GM18507 (cell line): ENCODE results near the gene SEMA5B.

ENCODE experiments used
- DNase-seq: peaks from one replicate; pipeline ENCODE4 v3.0.0; 2011; ENCODE audit warnings: low read depth; ENCODE audit not compliant: insufficient read length; ENCODE audit errors: extremely low spot score
- FAIRE-seq: peaks from 2 replicates; lab custom pipeline; 2011; peaks lifted over from hg19 to GRCh38; lab: Jason Lieb, UNC

SEMA5B gene

DNA sequence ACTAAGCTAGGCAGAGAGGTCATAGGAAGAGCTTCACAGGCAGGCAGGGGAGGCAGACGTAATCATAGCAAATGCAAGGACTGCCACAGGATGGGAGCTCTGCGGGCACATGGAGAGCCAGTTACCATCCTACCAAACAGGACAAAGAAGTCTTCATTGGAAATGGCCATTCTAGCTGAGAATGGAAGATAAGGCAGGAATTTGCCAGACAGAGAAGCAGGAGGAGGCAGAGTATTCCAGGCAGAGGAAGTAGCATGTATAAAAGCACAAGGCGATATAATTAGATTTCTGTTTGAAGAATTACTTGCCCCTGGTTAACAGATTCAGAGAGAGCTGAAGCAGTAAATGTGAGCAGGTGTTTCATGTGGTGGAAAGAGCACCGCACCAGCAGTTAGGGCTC is 3.5 kb upstream of the SEMA5B start:
- no peak for FAIRE-seq

DNA sequence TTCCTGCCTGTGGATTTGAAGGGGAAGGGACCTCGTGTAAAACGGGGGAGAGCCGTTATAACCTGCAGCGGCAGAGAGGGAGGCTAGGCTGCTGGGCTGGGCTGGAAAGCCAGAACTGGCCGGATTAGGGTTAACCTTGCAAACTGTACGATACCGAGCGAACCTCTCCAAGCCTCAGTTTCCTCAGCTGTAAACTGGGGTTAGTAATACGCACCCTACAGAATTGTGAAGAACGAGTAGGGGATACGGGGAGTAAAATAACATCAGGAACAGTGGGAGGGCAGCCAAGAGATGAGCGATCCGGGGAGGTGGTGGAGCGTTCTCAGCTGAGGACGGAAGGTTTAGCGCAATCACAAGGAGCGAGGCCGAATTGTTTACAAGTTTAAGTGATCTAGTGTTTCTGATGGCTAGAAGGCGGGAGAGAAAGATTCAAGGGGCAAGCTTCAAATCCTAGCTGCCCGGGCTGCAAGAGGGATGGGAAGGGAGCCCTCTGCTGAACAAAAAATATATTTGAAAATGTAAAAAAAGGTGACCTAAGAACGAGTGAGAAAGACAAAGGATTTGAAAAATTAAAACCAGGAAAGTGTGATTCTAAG is 768 bp upstream of the SEMA5B start:
- FAIRE-seq = peak; percentile 84
- peak; percentile 40 for DNase-seq

More for the DNA sequence above, 3.5 kb upstream of the SEMA5B start:
- DNase-seq = no peak

DNA sequence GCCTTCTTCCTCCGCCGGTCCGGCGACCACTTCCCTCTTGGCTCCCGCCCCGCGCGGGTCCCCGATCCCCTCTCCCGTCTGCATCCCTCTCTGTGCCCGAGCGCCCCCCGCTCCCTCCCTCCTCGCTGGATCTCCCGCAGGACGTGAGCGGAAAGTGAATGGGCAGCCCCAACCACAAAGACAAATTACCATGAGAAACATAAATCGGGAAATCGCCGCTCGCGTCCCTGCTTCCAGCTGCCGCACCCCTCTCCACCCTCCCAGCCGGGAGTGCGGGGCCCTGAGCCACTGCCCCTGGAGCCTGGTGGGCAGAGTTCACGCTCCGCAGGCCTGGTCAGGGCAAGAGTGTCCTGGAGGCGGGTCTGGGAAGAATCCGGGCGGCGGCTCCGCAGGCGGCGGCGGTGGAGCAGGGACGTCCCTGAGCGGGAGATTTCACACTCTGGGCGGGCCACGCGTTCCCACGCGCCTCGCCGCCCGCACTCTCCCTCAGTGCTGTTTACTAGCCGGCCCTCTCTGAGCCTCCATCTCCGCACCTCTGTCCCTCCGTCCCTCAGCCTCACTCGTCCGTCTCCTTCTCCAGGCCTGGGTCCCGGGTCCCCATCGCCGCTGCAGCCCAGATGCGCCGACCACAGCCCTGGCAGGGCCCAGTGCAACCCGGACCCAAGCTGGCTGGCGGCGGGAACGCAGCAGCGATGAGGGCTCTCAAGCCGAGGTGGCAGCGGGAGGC is 835 bp downstream of the SEMA5B start:
- DNase-seq = no peak
- no peak for FAIRE-seq

DNA sequence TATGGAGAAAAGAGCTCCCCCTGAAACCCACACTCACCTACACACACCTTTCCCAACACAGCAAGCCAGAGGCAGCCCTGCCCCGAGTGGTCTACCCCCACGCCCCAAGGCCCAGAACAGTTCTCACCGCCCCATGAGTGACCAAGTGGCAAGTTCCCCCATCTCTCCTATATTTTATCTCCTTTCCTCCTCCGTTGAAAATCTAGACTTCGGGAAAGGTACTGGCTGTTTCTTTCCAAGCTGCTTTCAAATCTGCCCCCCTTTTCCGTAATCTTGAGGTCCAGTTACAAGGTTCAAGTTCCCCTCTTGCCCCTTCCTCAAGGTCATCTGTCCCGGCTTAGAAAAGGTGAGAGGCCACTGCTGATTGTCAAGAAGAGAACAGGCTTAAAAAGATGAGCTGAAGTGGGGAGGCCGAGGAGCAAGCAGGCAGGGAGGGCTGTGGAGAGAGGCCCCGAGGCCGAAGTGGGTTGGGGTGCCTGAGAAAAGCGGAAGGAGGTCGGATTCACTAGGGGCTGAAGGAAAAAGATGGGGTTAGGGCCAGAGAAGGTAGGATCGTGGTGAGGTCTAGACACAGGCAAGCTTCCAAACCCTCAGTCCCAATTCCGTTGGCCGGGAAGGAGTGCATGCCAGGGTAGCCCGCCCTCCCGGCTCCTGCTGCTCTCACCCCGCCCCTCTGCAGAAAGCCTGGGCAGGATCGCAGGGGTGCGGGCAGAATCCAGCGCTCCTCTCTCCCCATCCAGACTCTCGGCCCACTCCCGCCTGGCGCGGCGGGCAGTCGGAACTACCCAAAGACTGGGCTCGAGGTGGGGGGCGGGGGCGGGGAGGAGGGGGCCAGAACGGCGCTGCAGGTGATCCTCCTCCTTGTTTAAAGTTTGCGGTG is 1.7 kb downstream of the SEMA5B start:
- no peak for FAIRE-seq
- no peak for DNase-seq

DNA sequence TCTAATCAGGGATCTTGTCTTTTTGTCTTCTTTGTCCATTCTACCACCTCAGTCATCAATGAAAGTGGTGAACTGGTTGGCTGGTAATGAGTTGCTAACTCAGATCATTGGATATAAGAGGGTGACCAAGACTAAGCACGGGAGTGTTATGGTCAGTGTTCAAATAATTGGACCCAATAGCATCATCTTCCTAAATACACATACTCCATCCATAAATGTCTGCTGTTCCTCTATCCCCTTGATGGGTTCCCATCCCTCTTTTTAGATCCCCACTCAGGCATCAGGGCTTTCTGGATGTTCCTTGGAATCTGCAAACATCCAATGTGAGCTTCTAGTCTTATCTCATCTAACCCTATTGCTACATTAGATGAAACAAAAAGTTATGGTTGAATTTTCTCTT is 3.5 kb downstream of the SEMA5B start:
- DNase-seq (no peak), FAIRE-seq (no peak)

DNA sequence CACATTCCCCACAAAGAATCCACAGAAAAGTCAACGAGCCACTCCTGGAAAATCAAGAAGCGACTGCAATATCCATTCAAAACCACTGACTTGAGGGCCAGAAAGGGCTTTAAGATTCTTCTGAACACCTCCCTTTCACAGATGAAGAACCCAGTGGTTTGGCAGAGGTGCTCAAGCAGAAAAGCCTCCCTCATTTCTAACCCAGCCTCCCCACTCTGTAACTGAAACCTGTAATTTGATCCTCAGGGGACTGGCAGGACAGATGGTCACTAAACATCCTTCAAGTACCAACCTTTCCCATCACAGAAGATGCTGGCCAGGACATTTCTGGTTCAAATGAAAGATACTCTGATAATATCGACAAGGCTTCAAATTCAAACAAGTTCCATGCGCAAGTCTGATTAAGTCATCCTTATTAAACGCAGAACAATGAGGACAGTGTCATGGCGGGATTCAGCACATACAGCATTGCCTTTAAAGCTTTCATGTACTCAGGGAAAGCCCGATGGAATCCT is 5.5 kb downstream of the SEMA5B start:
- FAIRE-seq (no peak), DNase-seq (no peak)

DNA sequence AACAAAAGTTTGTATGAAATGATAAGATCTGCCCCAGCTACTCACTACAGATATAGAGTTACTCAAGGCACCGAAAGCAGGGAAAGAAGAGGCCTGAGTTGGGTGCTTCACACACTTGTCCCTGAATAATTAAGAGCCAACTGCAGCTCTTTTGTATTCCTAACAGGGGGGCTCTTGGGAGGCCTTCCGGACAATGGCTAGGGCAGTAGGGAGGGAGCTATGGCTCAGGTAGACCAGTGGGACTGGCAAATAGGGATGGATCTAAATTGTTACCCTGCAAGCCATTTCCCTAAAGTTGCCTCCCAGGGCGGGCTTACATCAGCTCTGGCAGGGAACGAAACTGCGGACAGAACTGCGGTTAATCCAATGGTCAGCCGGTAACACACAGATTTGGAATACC is 6.2 kb downstream of the SEMA5B start:
- FAIRE-seq = no peak
- DNase-seq = no peak

DNA sequence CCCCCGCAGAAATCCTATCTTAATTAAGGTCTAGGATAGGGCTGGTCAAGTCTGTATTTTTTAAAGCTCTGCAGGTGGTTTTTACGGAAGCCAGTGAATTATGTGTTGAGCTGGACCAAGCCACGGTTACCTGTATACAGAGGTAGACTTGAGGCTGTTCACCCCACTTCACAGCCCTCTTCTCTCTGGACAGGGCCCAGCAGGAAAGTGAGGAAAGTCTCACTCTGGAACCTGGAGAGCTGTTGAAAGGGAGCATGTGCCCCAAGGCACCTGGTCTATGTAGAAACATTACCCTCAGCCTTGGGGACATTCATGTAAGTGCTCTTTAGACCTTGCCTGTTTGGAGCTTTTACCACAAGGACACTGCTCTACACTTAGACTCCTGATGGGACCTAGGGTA is 6.9 kb downstream of the SEMA5B start:
- DNase-seq = no peak
- no peak for FAIRE-seq

DNA sequence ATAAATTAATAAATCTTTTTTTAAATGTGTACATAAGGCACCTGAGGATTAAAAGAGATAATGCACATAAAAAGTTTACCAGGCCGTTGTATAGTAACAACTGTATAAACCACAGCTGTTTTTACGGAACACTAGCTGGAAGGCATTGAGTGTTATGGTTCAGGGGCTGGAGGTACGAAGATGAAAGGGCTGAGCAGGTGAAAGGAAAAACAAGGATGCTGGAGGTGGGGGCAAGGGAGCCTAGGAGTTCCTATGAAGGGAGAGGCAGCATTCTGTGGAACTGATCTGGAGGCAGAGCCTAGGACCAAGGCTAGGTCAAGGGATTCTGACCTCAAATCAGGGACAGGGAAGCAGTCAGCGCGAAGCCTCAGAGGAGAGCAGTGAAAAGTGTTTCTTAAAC is 8.0 kb downstream of the SEMA5B start:
- FAIRE-seq = no peak
- DNase-seq = no peak

DNA sequence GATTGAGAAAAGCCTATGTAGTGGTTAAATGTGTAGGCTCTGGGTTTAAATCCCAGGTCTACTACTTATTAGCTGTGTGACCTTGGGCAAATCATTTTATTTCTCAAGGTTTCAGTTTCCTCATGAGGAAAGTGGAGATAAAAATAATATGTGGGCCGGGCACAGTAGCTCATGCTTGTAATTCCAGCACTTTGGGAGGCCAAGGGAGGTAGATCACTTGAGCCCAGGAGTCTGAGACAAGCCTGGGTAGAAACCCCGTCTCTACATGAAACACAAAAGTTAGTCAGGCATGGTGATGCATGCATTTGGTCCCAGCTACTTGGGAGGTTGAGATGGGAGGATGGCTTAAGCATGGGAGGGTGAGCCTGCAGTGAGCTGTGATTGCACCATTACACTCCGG is 8.4 kb downstream of the SEMA5B start:
- FAIRE-seq = no peak

DNA sequence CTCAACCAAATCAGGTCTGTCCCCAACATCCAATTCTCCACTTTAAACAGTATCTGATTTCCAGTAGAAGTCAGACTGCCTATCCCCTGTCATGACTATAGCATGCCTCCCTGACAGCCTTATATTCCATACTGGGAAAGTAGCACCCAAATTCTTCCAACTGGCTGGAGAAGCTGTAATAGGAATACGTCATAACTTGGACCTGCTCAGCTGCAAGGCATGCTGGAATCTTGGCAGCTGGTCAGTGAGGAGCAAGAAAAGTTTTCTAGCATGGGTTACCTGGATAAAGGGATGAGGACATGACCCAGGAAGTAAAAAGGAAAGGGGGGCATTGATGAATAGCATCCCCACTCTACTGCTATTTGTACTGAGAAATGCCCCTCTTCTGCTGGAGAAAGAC is 8.9 kb downstream of the SEMA5B start:
- DNase-seq = no peak
- no peak for FAIRE-seq

More for the DNA sequence above, 8.4 kb downstream of the SEMA5B start:
- no peak for DNase-seq

DNA sequence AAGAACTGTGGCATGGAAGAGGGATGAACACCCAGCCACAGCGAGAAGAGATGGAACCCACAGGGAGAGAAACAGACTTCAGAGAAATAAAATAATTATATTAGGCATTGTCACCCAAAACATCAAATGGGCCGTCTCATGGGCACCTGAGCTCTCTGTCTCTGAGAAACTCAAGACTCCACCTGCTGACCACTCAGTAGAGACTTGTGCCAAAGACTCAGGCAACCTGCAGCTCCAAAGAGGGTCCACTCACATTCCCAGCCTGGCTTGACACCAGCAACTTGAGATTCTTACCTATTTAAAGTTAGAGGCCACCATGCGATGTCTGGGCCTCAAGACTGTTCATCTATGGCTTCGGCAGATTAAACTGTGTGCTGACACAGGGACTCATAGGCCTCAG is 12.0 kb downstream of the SEMA5B start:
- DNase-seq (no peak), FAIRE-seq (no peak)

DNA sequence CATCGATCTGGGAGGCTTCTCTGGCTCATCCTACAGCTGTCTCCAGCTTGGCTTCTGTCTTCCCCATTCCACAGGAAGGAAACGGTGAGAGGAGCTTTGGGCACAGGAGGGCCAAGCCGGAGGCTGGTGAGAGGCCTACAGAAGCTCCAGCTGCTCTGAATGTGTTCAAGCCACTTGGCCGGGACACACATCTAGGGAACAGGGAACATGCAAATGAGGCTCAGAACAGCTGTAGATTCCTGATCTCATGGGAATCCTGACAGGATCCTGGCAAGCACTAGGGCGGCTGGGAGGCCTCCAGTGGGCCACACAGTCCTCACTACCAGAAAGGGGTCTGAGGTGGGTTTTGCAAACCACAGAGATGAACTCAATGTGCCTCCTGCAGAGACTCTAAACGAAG is 13.7 kb downstream of the SEMA5B start:
- DNase-seq = no peak
- no peak for FAIRE-seq

DNA sequence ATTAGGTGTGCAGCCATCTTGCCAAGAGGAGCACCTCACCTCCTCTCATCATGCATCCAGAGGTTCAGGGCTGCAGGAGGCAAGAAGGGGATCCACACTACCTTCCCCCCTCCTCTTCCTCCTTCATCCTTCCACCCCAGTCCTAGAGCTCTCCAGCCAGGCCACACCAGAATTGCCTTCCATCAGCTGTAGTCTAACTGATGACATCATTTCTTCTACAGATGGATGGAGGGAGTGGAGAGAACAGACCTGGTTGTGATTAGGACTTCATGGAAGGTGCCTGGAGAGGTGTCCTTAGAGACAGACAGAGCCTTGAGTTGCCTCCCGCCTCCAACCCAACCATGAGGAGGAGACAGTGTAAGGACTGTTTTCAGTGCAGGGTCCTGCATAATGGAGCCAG is 14.9 kb downstream of the SEMA5B start:
- no peak for FAIRE-seq
- no peak for DNase-seq

DNA sequence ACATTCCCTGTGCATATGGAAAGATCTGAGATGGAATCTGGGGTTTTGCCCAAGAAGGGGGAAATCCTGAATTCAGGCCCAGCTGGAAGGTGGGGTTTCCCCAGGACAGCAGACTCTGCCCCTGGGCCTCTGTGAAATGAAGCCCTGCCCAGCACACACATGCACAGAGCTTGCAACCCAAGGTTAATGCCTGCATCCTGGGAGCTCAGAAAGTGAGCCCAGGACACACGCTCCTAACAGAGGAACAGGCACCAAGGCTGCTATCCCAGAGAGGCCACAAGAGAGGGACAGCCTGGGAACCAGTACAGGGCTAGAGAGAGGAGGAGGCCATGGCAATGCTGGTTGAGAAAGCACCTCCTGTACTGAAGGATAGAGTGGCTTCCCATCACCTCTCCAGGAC is 16.1 kb downstream of the SEMA5B start:
- no peak for FAIRE-seq
- DNase-seq = no peak

DNA sequence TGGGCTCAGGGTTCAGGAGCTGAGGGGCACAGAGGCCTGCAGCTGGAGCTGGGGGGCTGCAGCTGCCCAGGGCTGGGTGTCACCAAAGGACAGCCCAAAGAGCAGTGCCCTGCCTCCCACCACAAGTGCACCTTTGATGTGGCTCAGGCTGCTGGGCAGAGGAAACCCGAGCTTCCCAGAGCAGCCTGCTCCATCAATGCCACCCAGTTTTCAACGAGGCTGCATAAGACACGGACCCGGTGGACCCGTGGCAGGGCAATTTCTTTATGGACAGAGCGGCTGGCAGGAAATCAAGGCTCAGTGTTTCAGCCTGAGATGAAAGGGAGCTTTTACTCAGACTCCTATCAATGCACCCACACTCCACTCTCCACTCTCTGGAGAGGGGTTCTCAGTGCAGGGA is 18.7 kb downstream of the SEMA5B start:
- DNase-seq = no peak
- FAIRE-seq = no peak

DNA sequence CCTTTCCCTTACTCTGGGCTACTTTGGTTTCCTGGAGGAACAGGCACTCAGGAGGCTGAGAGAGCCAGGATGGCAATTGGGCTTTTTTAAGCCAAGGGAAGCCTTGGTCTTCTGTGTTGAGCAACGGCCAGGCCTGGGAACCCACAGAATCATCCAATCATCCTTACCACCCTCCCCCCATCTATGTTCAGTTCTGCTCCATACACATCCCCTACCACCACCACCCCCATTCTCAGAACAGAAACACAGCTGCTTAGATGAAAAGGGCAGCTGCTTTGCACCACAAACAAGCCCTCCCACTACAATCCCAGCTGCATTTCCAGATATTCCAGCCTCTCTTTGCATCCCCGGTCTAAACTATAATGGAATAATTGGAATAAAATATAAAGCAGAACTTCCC is 21.0 kb downstream of the SEMA5B start:
- FAIRE-seq (no peak), DNase-seq (no peak)

DNA sequence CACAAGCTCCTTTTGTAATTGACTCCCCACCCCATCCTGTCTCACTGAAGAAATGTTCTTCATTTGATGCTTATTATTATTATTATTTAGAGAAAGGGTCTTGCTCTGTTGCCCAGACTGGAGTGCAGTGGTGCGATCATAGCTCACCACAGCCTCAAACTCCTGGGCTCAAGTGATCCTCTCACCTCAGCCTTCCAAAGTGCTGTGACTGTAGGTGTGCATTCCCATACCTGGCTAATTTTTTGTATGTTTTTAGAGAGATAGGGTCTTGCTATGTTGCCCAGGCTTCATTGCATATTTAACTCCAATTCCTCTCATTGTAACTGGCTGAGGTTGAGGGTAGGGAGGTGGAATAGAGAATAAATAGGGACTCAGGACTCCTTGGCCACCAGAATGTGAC is 22.3 kb downstream of the SEMA5B start:
- no peak for DNase-seq
- FAIRE-seq = no peak

DNA sequence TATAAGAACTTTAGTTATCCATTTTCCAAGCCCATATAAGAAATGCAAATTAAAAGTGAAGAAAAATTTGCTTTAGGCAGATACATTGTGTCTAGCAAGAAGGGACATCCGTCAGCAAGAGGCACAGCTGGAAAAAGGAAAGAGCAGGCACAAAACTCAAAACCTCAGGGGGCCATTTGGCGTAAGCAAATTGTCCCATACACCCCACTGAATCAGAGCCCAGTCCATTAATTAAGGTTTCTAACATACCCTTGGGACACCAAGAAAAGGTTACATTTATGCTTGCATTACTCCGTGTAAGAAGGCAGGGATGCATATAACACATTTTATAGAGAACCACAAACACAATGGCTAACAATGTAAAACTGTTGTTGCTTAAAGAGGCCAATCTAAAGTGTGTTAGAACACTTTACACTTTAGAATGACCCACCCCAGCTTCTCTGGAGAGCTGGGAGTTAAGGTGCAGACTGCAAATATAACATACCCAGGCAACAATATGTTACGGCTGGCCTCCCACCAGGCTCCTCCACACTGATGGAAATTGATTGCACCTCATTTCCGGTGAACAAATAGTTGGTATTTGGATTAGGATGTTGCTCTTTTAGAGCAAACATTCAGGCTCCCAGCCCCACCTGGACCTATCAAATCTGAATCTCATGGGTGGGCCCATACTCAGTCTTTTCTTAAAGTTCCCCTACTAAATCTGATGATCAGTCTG is 23.2 kb downstream of the SEMA5B start:
- no peak for DNase-seq
- FAIRE-seq = no peak
